Measurements from ENCODE around the gene PEPD.

The PEPD gene

DNA sequence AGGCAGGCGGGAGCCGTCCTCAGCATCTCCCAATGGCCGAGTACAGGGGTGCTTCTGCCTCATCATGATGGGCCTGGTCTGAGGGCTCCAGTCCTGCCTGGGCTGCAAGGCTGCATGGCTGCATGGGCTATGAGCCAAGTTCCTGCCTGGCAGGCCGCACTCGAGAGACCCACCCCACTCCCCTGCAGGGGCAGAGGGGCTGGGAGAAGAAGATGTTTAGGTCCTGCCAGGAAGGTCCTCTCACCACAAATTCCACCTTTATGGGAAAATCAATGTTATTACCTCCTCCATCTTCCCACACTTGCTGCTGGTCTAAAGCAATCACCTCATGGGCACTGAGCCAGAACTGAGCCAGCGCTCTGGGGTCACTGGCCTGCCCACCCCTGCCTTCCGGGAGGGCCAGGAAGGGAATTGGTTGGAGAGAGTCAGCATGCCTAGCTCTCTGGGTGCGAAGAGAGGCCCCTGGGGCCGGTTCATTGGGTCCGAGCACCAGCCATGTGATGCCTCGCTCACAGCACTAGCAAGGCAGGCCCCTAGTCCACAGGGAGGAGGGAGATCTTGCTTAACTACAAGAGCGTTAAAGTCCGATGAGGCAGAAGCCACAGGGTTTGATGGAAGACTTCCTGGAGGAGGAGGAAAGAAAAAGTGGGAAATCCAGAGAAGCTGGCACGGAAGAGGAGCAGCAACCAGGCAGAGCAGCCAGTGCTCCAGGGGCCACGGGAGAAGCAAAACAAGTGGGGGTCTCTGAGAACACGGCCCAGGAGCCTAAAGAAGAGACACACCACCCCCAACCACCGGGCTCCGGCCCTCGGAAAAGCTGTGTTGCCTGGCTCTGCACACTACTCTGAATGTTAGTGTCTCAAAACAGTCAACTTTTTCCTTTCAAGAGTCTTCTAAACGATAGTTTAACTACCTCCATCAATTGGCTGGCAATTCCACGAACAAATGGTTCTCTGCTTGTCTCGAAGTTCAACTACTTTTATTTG lies 84.9 kb downstream of the PEPD start:
- DNase-seq = no peak

- DNase-seq = no peak
Observed at GRCh38 chr19:33435706-33436359, 85.8 kb downstream of the PEPD start.

- no peak for DNase-seq
Observed at GRCh38 chr19:33434886-33435705, 86.5 kb downstream of the PEPD start.

DNA sequence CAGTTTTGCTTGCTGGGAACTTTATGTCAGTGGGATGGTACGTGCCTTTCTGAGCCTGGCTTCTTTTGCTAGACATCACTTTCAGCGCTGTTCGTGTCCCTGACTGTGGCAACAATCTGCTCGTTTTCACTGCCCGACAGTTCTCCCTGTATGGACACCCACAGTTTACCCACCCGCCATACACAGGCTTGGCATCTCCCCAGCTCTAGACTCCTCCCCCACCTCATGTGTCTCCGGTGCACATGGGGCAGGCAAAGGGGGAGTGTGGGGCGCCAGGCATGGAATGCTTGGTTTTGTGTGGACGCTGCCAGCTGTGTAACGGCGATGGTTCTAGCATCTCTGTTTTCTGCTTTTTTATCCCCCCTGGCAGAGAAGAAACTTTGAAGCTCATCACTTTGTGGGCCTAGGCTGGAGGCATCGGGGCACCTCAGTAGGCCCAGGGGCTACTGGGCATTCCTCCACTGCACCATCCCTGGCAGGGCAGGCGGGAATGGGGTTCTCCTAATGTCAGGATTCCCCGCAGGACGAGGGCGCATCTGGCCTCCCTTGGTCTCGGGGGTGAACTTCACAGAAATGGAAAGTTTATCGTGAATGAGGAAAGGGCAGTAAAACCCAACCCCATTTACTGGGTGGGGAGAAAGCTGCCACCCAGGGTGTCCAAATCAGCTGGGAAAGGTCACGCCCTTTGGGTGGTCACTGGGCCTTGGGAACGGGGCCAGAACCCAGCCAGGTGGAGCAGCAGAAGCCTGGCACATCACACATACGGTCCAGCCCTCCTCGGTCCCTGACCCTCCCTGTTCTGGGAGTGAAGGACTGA lies 87.3 kb downstream of the PEPD start:
- DNase-seq = peak; percentile 18

DNA sequence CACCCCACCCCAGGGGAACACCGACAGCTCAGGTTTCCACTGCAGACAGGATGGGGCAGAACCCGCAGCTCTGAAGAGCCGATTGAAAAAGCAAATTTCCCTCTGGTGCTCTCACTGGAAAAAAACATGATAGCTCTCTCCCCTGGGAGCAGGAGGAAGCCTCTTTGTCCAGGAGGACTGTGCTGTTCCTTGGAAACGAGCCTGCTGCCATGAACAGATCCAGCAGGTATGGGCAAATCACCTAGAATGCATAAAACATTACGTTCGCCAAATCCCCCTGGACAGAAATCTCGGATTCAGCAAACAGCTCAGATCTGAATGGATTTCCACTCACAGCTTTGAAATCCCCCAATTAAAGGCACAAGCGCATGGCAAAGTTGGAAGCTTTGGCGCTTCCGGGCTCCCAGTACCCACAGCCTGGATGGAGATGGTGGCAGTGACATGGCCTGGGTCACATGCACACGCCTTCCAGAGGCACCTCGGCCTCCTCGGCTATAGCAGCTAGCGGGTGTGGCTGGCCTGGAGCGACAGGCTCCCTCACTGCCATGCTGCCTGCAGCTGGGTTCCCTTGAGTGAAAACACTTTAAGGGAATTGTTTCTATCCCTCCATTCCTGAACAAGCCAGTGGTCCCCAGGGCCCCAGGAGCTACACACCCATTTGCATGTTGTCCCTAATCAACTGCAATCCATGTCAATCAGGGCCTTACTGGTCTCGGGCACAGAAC lies 89.0 kb downstream of the PEPD start:
- DNase-seq = peak; percentile 24

DNA sequence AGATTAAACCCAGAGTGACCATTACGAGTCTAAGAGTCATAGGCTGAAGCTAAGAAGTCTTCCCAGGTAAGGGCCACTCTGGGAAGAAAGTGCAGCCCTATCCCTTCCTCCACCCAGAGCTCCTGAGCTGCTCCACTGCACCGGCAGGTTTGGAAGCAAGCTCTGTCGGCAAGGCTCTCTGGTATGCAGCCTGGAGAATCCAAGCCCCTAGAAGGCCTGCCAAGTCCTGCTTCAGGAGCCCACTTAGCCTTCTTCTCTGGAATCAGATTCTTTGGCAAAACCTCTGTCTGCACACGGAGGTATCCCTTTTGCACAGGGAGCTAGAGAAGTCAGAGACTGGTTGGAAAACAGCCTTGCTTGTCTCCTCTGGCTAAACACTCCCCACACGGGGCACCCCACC lies 89.6 kb downstream of the PEPD start:
- DNase-seq = peak; percentile 37

GRCh38 chr19:33430674-33431277 lies 90.8 kb downstream of the PEPD start:
- peak; percentile 79 for DNase-seq

- peak; percentile 9 for DNase-seq
Observed at GRCh38 chr19:33429891-33430673, 91.5 kb downstream of the PEPD start.

GRCh38 chr19:33428627-33429125 lies 92.9 kb downstream of the PEPD start:
- no peak for DNase-seq

DNA sequence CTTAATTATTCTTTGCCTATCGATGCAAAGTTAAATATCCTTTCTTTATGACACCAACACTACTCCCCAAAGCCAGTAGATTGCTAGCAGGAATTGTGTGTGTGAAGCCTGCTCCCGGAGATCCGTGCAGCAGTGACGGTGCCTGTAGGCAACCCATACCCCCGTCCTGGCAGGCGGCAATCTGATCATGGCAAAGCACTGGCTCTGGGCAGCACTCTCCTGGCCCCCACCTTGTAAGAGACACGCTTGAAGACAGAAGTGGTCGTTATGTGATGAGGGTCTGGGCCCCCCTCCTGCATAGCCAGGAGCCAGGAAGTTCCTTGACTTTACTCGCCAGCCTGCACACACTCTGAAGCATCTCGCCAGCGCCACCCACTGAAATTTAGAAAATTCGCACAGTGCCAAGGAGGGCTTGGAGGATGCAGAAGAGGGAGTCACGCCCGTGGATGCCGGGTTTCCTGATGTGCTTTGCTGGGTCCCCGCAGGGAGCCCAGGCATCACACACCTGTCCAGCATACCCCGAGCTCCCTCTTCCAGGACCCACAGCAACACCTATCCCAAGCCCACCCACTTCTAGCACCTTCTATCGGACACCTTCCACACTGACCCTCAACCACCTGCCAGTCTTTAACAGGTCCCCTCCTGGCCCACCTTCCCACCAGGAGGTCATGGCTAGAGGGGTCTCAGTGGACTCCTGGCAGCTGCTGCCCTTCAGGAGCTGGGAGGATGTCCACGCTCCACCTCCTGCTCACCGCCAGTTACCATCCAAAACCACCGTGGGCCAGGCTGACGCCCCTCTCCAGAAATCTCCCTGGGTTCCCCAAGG lies 93.6 kb downstream of the PEPD start:
- peak; percentile 16 for DNase-seq

GRCh38 chr19:33426621-33427361 lies 94.8 kb downstream of the PEPD start:
- peak; percentile 8 for DNase-seq

GRCh38 chr19:33424181-33424580 lies 97.4 kb downstream of the PEPD start:
- no peak for DNase-seq

DNA sequence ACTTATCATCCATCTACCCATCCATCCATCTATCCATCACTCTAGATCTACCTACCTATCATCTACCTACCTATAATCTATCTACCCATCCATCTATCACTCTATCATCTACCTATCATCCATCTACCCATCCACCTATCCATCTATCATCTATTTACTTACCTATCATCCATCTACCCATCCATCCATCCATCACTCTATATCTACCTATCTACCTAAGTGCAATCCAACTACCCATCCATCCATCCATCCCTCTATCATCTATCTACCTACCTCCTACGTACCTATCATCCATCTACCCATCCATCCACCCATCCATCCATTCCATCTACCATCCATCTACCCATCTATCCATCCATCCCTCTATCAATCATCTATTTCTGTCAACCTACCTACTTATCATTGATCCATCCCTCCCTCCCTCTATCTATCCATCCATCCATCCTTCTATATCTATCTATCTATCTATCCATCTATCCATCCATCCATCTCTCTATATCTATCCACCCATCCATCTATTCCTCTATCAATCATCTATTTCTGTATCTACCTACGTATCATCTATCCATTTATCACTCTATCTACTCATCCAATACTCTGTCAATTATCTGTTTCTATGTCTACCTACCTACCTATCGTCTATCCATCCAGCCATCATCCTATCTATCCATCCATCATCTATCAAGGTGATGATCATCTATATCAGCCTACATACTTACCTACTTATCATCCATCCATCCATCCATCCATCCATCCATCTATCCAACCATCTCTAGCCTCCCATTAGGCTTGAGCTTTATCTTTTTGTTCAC lies 99.0 kb downstream of the PEPD start:
- no peak for DNase-seq

DNA sequence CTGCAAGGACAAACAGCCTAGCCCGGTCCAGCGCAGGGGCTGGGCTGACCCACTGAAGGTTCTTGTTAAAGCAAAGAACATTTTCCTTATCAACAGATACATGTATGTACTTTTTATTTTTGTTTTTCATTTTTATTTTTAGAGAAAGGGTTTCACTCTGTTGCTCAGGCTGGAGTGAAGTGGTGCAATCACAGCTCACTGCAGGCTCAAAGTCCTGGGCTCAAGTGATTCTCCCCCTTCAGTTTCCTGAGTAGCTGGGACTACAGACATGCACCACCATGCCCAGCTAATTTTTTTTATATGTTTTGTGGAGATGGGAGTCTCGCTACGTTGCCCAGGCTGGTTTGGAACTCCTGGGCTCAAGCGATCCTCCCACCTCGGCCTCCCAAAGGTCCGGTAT lies 100.2 kb downstream of the PEPD start:
- DNase-seq = no peak

DNA sequence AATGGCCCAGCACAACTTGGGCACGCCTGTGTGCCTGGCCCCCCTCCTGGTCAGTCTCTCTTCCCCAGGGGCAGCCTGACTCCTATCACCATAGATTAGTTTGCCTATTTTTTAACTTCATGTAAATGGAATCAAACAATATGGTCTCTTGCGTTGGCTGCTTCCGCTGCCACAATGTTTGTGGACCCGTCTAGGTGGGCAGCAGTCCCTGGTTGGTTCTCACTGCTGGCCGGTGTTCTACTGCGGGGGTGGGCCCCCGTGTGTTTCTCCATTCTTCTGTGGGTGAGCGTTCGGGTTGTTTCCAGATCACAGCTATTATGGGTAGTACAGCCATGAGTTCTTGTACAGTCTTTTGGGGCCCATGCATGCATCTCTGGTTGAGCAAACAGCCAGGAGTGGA lies 100.8 kb downstream of the PEPD start:
- DNase-seq = no peak

- no peak for DNase-seq
Observed at GRCh38 chr19:33419788-33420130, 101.8 kb downstream of the PEPD start.
